GM12874 (cell line): ENCODE data around the gene MARCO.

Experiments
- TF ChIP-seq, protein P1 (sequence below): IDR thresholded peaks from 2 replicates; pipeline ENCODE4 v1.5.1; 2011; ENCODE audit warnings: low read depth, mild to moderate bottlenecking, control low read depth, low read length, moderate library complexity; ENCODE audit not compliant: insufficient read depth

MARCO gene

DNA sequence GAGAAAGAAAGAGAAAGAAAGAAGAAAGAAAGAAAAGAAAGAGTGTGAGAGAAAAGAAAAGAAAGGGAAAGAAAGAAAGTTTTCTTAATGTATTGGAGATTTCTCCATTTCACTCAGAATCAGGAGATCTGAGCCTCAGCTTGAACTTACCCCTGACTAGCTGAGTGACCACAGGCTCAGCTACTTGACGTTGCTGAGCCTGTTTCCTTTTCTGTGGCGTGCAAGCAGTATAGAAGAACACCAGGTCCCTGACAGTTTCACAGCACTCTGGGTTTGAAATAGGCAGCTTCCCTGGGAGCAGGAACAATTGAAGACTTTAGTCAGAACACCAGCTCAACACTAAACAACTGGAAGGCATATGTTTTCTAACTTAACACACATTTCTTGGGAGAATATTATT is 44.7 kb downstream of the MARCO start:
- TF ChIP-seq, protein P1, sequence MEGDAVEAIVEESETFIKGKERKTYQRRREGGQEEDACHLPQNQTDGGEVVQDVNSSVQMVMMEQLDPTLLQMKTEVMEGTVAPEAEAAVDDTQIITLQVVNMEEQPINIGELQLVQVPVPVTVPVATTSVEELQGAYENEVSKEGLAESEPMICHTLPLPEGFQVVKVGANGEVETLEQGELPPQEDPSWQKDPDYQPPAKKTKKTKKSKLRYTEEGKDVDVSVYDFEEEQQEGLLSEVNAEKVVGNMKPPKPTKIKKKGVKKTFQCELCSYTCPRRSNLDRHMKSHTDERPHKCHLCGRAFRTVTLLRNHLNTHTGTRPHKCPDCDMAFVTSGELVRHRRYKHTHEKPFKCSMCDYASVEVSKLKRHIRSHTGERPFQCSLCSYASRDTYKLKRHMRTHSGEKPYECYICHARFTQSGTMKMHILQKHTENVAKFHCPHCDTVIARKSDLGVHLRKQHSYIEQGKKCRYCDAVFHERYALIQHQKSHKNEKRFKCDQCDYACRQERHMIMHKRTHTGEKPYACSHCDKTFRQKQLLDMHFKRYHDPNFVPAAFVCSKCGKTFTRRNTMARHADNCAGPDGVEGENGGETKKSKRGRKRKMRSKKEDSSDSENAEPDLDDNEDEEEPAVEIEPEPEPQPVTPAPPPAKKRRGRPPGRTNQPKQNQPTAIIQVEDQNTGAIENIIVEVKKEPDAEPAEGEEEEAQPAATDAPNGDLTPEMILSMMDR = no peak

DNA sequence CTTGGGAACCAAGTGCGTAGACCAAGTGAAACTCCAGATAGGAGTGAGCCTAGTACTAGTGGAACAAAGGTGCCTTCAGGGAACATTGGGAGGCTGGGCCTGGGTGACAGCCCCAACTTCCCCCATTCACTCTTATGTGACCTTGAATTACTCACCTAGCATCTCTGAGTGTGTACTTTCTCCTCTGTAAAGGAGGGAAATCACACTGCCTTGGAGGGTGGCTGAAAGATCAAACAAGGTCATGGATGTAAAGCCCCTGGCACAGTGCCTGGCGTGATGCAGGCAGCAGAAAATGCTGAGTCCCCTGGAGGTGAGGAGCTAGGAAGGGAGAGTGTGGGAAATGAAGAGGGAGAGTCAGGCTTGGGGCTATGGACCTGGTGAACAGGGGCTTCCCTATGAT is 45.9 kb downstream of the MARCO start:
- TF ChIP-seq, protein P1 = no peak

- TF ChIP-seq, protein P1 = no peak
Measured at GRCh38 chr2:118988706-118989105, 46.7 kb downstream of the MARCO start.

DNA sequence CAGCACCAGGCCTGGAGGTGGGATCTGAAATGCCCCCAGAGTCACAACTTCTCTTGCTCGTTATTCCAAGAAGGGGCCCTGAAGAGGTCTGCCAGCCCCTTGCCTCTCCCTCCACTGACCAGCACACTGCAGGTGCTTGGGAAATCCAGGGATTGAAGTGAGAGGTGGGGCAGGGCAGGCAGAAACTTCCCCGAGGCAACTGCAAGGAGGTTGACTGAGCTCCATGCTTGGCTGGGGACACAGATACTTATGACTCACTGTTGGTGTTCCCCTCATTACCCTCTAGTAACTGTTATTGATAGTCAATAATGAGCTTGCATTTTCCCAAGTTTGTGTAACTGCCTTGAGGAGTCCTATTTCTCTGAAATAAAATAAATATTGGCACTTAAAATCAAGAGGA is 47.5 kb downstream of the MARCO start:
- TF ChIP-seq, protein P1 = no peak

GRCh38 chr2:118990757-118991545 is 49.0 kb downstream of the MARCO start:
- TF ChIP-seq, protein P1 = no peak

- TF ChIP-seq, protein P1 = no peak
Measured at GRCh38 chr2:118991554-118991953, 49.6 kb downstream of the MARCO start.

- TF ChIP-seq, protein P1 = no peak
Measured at GRCh38 chr2:118992740-118993391, 50.9 kb downstream of the MARCO start.
